A172 (cell line): Measurements from ENCODE around the gene LRRC37B. TPM values are rescaled to one million over a fixed set of nuclear protein-coding genes. Genes with fewer than 3 reads are reported as not detected.
"Not testable (repeated sequence)": the region's sequence is repeated elsewhere in the genome, so short reads cannot be mapped to it uniquely, and the experiment has no call there.

ENCODE experiments used
- DNase-seq: peaks from one replicate; pipeline ENCODE4 v3.0.0-alpha.2; 2015; ENCODE audit warnings: low spot score
- total RNA-seq: library from RNA; depleted of rRNA; stranded (reverse); fragments of >200 nt; shearing (Covaris generic); gene quantifications from 2 replicates; pipeline ENCODE4 v1.2.3, GENCODE V29; 2014; rRNA removed

The LRRC37B gene
- total RNA-seq = 17.7 and 24.1 TPM in 2 replicates

- DNase-seq = peak; percentile 75
Observed at GRCh38 chr17:32006957-32007462, at the start of gene LRRC37B. Gene LRRC37B (plus strand): TSS chr17:32007383. CDS start chr17:32021393, 14,010 bp downstream.

- DNase-seq = not testable (repeated sequence)
Observed at GRCh38 chr17:31964131-31964530, 43.1 kb upstream of the LRRC37B start.

- no peak for DNase-seq
Observed at GRCh38 chr17:31967648-31968047, 39.5 kb upstream of the LRRC37B start.

GRCh38 chr17:31970416-31970815, 36.8 kb upstream of the LRRC37B start:
- DNase-seq = not testable (repeated sequence)

- DNase-seq = not testable (repeated sequence)
Observed at GRCh38 chr17:31974269-31975071, 32.7 kb upstream of the LRRC37B start.

- not testable (repeated sequence) for DNase-seq
Observed at GRCh38 chr17:31975391-31975790, 31.8 kb upstream of the LRRC37B start.

GRCh38 chr17:31991821-31992220, 15.4 kb upstream of the LRRC37B start:
- DNase-seq = not testable (repeated sequence)

GRCh38 chr17:31997005-31997404, 10.2 kb upstream of the LRRC37B start:
- peak; percentile 16 for DNase-seq

- DNase-seq = peak; percentile 56
Observed at GRCh38 chr17:32007463-32008298, 498 bp downstream of the LRRC37B start.

- DNase-seq = no peak
Observed at GRCh38 chr17:32009262-32009542, 2.0 kb downstream of the LRRC37B start.

GRCh38 chr17:32010114-32010513, 2.9 kb downstream of the LRRC37B start:
- DNase-seq = no peak

- DNase-seq = no peak
Observed at GRCh38 chr17:32015245-32016013, 8.2 kb downstream of the LRRC37B start.

- no peak for DNase-seq
Observed at GRCh38 chr17:32016231-32016630, 9.0 kb downstream of the LRRC37B start.

- no peak for DNase-seq
Observed at GRCh38 chr17:32019228-32019627, 12.0 kb downstream of the LRRC37B start.

- no peak for DNase-seq
Observed at GRCh38 chr17:32020943-32021614, 13.9 kb downstream of the LRRC37B start.

GRCh38 chr17:32021615-32021955, 14.4 kb downstream of the LRRC37B start:
- DNase-seq = no peak

- DNase-seq = not testable (repeated sequence)
Observed at GRCh38 chr17:32022554-32022953, 15.4 kb downstream of the LRRC37B start.

- DNase-seq = not testable (repeated sequence)
Observed at GRCh38 chr17:32027271-32027670, 20.1 kb downstream of the LRRC37B start.

GRCh38 chr17:32033223-32033622, 26.0 kb downstream of the LRRC37B start:
- no peak for DNase-seq

- not testable (repeated sequence) for DNase-seq
Observed at GRCh38 chr17:32033812-32034211, 26.6 kb downstream of the LRRC37B start.

- not testable (repeated sequence) for DNase-seq
Observed at GRCh38 chr17:32040246-32040645, 33.1 kb downstream of the LRRC37B start.
